Ishikawa (cell line): ENCODE data around the gene STX8.

Source experiments
- CEBPB ChIP-seq: IDR thresholded peaks from 2 replicates; pipeline ENCODE4 v1.6.1; 2012
- CREB1 ChIP-seq: IDR thresholded peaks from 2 replicates; pipeline ENCODE4 v1.6.1; 2012; ENCODE audit warnings: low read depth
- EGR1 ChIP-seq: IDR thresholded peaks from 2 replicates; pipeline ENCODE4 v1.6.1; 2012
- EP300 ChIP-seq: IDR thresholded peaks from 2 replicates; pipeline ENCODE4 v1.6.1; 2012; ENCODE audit warnings: borderline replicate concordance
- FOXM1 ChIP-seq: IDR thresholded peaks from 2 replicates; pipeline ENCODE4 v1.6.1; 2012; ENCODE audit warnings: low read depth, borderline replicate concordance
- NFIC ChIP-seq: IDR thresholded peaks from 2 replicates; pipeline ENCODE4 v1.6.1; 2012
- RAD21 ChIP-seq: IDR thresholded peaks from 2 replicates; pipeline ENCODE4 v1.6.1; 2012; ENCODE audit warnings: low read depth
- TAF1 ChIP-seq: IDR thresholded peaks from 2 replicates; pipeline ENCODE4 v1.6.1; 2012; ENCODE audit warnings: low read depth, mild to moderate bottlenecking
- TCF12 ChIP-seq: IDR thresholded peaks from 2 replicates; pipeline ENCODE4 v1.6.1; 2012; ENCODE audit warnings: low read depth
- TEAD4 ChIP-seq: IDR thresholded peaks from 2 replicates; pipeline ENCODE4 v1.6.1; 2012
- USF1 ChIP-seq: IDR thresholded peaks from 2 replicates; pipeline ENCODE4 v1.6.1; 2012
- YY1 ChIP-seq: IDR thresholded peaks from 2 replicates; pipeline ENCODE4 v1.6.1; 2012; ENCODE audit warnings: low read depth
- ZBTB7A ChIP-seq: IDR thresholded peaks from 2 replicates; pipeline ENCODE4 v1.6.1; 2012; ENCODE audit warnings: low read depth
- TF ChIP-seq, protein P1 (sequence below): IDR thresholded peaks from 2 replicates; pipeline ENCODE4 v1.6.1; 2012; ENCODE audit warnings: low read depth, mild to moderate bottlenecking
- TF ChIP-seq, protein P2 (sequence below): IDR thresholded peaks from 2 replicates; pipeline ENCODE4 v1.6.1; 2012

The STX8 gene

DNA sequence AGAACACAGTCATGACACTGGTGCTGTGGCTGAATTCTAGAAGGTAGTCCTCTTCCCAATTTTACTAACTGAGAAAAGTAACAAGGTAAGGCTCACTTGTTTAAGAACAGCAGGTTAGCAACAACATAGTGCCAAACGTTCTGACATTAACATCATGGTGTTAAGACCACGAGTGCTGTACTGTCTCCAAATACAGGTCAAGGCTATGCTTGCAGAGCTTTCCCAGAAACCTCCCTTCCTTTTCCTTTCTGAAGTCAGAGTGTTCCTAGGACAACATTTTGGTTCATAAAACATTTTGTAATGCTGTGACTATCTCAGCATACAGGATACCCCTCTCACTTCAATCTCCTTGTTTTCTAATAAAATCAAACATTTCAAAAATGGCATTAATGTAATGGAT, 144.0 kb downstream of the STX8 start:
- TF ChIP-seq EP300 (no peak), USF1 (no peak), TAF1 (no peak), TCF12 (no peak), CEBPB (no peak), FOXM1 (no peak), EGR1 (no peak), TEAD4 (no peak), RAD21 (no peak), YY1 (no peak), NFIC (no peak)
- TF ChIP-seq, protein P1, sequence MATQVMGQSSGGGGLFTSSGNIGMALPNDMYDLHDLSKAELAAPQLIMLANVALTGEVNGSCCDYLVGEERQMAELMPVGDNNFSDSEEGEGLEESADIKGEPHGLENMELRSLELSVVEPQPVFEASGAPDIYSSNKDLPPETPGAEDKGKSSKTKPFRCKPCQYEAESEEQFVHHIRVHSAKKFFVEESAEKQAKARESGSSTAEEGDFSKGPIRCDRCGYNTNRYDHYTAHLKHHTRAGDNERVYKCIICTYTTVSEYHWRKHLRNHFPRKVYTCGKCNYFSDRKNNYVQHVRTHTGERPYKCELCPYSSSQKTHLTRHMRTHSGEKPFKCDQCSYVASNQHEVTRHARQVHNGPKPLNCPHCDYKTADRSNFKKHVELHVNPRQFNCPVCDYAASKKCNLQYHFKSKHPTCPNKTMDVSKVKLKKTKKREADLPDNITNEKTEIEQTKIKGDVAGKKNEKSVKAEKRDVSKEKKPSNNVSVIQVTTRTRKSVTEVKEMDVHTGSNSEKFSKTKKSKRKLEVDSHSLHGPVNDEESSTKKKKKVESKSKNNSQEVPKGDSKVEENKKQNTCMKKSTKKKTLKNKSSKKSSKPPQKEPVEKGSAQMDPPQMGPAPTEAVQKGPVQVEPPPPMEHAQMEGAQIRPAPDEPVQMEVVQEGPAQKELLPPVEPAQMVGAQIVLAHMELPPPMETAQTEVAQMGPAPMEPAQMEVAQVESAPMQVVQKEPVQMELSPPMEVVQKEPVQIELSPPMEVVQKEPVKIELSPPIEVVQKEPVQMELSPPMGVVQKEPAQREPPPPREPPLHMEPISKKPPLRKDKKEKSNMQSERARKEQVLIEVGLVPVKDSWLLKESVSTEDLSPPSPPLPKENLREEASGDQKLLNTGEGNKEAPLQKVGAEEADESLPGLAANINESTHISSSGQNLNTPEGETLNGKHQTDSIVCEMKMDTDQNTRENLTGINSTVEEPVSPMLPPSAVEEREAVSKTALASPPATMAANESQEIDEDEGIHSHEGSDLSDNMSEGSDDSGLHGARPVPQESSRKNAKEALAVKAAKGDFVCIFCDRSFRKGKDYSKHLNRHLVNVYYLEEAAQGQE, result no peak

DNA sequence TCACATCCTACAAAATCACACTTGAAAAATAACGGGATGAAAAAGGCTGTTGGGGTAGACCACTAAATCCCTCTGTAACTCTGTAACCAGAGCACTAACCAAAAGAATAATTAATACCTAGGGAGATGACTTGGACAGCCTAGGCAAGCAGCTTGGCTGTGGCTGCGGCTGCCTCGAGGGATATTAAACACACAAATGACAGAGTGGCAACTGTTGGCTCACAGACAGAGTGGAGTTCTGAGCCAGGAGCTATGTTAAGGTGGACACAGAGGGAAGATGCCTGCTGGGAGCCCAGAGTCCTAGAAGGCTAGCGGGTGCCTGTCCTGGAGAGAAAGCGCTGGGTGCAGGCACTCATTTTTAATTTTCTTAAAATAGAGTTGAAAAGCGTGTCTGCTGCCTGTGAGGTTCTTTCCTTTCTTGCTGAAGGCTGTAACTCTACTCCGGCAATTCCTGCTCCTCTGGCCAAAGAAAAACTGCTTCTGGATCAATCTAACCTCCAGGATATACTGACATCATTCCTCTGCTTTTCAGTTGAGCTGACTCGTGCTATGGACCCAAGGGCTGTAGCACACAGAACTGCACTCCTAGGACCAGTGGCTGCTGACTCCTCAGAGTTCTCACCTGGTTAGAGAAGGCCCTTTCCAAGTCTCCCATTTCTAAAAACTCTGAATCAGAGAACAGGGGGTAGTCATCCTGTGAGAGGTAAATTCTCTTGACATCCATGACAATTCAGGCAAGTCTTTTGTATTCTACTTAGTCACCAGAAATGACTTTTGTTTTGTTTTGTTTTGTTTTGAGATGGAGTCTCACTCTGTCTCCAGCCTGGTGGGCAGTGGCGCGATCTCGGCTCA, 147.9 kb downstream of the STX8 start:
- TF ChIP-seq CEBPB, result no peak
- TF ChIP-seq NFIC, result no peak
- TF ChIP-seq, protein P1, result no peak
- no peak for TF ChIP-seq TCF12
- no peak for TF ChIP-seq YY1
- no peak for TF ChIP-seq EGR1

DNA sequence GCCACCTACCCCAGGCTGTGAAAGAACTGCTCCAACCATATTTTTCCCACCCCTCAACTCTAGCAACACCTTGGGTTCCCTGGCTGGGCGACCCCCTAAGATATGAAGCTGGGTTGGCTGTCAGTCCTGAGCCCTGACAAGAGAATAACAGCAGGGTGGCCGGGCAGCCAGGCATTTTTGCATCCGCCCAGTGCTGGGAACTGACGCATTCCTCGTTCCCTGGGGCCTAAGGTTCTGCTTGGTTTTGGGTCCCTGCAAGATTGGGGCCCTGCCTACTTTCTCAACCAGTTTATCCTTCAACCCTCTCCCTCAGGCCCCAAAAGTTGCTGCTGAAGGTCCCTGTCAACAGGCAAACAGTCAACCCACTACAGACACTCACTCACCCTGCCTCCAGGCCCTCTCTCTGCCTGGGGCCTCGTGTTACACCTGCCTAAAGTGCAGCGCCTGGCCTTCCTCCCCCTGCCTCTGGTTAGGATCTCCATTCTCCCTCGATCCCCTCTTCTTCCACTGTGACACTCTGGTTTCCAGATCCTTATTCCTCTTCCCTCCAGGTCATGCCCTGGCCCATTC, 151.5 kb downstream of the STX8 start:
- TF ChIP-seq ZBTB7A, result no peak
- TF ChIP-seq NFIC, result no peak
- TF ChIP-seq USF1, result no peak
- no peak for TF ChIP-seq EGR1
- no peak for TF ChIP-seq TEAD4
- TF ChIP-seq CEBPB, result no peak
- TF ChIP-seq, protein P2, sequence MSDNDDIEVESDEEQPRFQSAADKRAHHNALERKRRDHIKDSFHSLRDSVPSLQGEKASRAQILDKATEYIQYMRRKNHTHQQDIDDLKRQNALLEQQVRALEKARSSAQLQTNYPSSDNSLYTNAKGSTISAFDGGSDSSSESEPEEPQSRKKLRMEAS, result no peak
- TF ChIP-seq TCF12, result no peak
- TF ChIP-seq, protein P1, result no peak
- TF ChIP-seq TAF1, result no peak
- no peak for TF ChIP-seq RAD21
- no peak for TF ChIP-seq CREB1
- TF ChIP-seq FOXM1, result no peak

GRCh38 chr17:9421525-9421924, 154.1 kb downstream of the STX8 start:
- TF ChIP-seq USF1, result no peak
